Kidney epithelial cell (primary cell): ENCODE results near the gene PIK3R1. TPM values are rescaled to one million over a fixed set of nuclear protein-coding genes. Genes with fewer than 3 reads are reported as not detected.

Experiments used
- DNase-seq: peaks from one replicate; pipeline ENCODE4 v3.0.0-alpha.2; 2010; ENCODE audit warnings: low read depth
- H3K27me3 ChIP-seq: 2 replicates; pipeline ENCODE4 v1.6.0; 2011; ENCODE audit warnings: low read length; ENCODE audit not compliant: control insufficient read depth, insufficient read depth
- H3K36me3 ChIP-seq: 2 replicates; pipeline ENCODE4 v1.5.1; 2011; ENCODE audit warnings: low read length; ENCODE audit not compliant: control insufficient read depth, insufficient read depth
- H3K4me3 ChIP-seq: 2 replicates; pipeline ENCODE4 v1.5.1; 2011; ENCODE audit warnings: low read depth, mild to moderate bottlenecking, control low read depth, low read length
- total RNA-seq: library from RNA; depleted of rRNA; stranded (reverse); fragments of >200 nt; gene quantifications from 2 replicates; pipeline ENCODE4 v1.2.3, GENCODE V29; 2015
- TF ChIP-seq, protein P1 (sequence below): IDR thresholded peaks from 2 replicates; pipeline ENCODE4 v1.5.1; 2011; ENCODE audit warnings: mild to moderate bottlenecking, moderate library complexity, low read length, control low read depth, inconsistent platforms; ENCODE audit not compliant: insufficient read depth, poor library complexity, severe bottlenecking

Gene PIK3R1
- total RNA-seq, 1 donor from 2014 or later: 21.1 TPM

DNA sequence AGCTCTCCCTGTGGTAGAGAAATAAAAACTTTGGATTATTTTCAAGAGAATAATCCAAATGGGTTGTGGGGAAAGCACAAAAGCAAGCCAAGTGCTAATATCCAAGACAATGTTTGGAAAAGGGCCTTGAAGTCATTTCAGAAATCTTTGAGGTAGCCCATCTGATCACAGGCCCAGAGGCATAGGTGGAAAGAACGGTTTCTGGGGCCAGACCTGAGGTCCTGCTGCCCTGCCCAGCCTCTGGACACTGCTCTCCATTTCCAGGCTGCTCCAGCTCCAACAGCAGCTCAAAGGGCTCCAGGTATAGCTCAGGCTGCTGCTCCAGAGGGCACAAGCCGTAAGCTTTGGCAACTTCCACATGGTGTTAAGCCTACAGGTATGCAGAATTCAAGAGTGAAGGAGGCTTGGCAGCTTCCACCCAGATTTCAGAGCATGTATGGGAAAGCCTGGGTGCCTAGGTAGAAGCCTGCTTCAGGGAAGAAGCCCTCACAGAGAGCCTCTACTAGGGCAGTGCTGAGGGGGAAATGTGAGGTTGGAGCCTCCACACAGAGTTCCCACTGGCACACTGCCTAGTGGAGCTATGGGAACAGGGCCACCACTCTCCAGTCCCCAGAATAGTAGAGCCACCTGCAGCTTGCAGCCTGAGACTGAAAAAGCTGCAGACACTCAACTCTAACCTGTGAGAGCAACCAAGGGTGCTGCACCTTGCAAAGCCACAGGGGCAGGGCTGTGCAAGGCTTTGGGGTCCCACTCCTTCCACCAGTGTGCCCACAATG is 133.1 kb downstream of the PIK3R1 start:
- no peak overlapping the region for H3K4me3 ChIP-seq
- H3K27me3 ChIP-seq: no peaks in the 10 kb centered on the region
- H3K36me3 ChIP-seq: no peaks in the 10 kb centered on the region
- DNase-seq: no peak
- TF ChIP-seq, protein P1, sequence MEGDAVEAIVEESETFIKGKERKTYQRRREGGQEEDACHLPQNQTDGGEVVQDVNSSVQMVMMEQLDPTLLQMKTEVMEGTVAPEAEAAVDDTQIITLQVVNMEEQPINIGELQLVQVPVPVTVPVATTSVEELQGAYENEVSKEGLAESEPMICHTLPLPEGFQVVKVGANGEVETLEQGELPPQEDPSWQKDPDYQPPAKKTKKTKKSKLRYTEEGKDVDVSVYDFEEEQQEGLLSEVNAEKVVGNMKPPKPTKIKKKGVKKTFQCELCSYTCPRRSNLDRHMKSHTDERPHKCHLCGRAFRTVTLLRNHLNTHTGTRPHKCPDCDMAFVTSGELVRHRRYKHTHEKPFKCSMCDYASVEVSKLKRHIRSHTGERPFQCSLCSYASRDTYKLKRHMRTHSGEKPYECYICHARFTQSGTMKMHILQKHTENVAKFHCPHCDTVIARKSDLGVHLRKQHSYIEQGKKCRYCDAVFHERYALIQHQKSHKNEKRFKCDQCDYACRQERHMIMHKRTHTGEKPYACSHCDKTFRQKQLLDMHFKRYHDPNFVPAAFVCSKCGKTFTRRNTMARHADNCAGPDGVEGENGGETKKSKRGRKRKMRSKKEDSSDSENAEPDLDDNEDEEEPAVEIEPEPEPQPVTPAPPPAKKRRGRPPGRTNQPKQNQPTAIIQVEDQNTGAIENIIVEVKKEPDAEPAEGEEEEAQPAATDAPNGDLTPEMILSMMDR: no peak

DNA sequence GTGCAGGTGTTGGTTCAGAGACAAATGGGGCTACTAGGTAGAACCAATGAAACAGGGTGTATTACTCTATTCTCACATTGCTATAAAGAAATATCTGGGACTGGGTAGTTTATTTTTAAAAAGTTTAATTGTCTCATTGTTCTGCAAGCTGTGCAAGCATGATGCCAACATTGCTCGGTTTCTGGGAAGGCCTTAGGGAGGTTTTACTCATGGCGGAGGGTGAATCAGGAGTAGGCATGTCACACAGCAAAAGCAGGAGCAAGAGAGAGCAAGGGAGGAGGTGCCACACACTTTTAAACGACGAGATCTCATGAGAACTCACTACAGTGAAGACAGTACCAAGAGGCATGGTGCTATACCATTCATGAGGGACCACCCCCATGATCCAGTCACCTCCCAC is 134.6 kb downstream of the PIK3R1 start:
- Histone ChIP-seq H3K4me3 (no peak overlapping the region), H3K36me3 (no peaks in the 10 kb centered on the region), H3K27me3 (no peaks in the 10 kb centered on the region)
- no peak for DNase-seq
- TF ChIP-seq, protein P1: no peak
